Fibroblast of lung (primary cell): Measurements from ENCODE around the gene PLEKHN1. TPM values are rescaled to one million over a fixed set of nuclear protein-coding genes. Genes with fewer than 3 reads are reported as not detected.

Experiments used
- DNase-seq, 2 donors: peaks; one replicate each; pipeline versions ENCODE4 v3.0.0 to v3.0.0-alpha.2; 2010; ENCODE audit warnings: low read depth in 2 of 2
- H2AFZ ChIP-seq: 2 replicates; pipeline ENCODE4 v1.5.1; 2012; ENCODE audit warnings: low read length, control low read depth, inconsistent platforms
- H3K27ac ChIP-seq: 2 replicates; pipeline ENCODE4 v1.5.1; 2011; ENCODE audit warnings: low read length, control low read depth; ENCODE audit not compliant: insufficient read depth
- H3K27me3 ChIP-seq: 2 replicates; pipeline ENCODE4 v1.5.1; 2011; ENCODE audit warnings: mild to moderate bottlenecking, low read length; ENCODE audit not compliant: control insufficient read depth, insufficient read depth
- H3K36me3 ChIP-seq: 2 replicates; pipeline ENCODE4 v1.5.1; 2011; ENCODE audit warnings: low read length; ENCODE audit not compliant: control insufficient read depth, insufficient read depth
- H3K4me1 ChIP-seq: 2 replicates; pipeline ENCODE4 v1.5.1; 2011; ENCODE audit warnings: low read length; ENCODE audit not compliant: control insufficient read depth, insufficient read depth; ENCODE audit errors: extremely low read depth
- H3K4me2 ChIP-seq: 2 replicates; pipeline ENCODE4 v1.5.1; 2011; ENCODE audit warnings: low read length, control low read depth; ENCODE audit not compliant: insufficient read depth; ENCODE audit errors: extremely low read depth
- H3K4me3 ChIP-seq, 4 experiments: fragments of 200-600 bp in 1 of 4; sonication (generic) in 1 of 4; replicated peaks in 1 of 4; 2 replicates each; pipeline ENCODE4 v1.5.1; 2011 to 2016; ENCODE audit warnings: low read length in 4 of 4, low read depth in 3 of 4, mild to moderate bottlenecking in 3 of 4, control low read depth in 2 of 4, inconsistent platforms in 1 of 4, mixed read lengths in 1 of 4; ENCODE audit not compliant: insufficient read depth in 1 of 4; ENCODE audit errors: control extremely low read depth in 1 of 4
- H3K79me2 ChIP-seq: 2 replicates; pipeline ENCODE4 v1.5.1; 2012; ENCODE audit warnings: mild to moderate bottlenecking, low read length, inconsistent platforms; ENCODE audit not compliant: control insufficient read depth, insufficient read depth
- H3K9ac ChIP-seq: 2 replicates; pipeline ENCODE4 v1.5.1; 2011; ENCODE audit warnings: mild to moderate bottlenecking, low read length, control low read depth; ENCODE audit not compliant: insufficient read depth
- H3K9me3 ChIP-seq: 2 replicates; pipeline ENCODE4 v1.5.1; 2012; ENCODE audit warnings: low read depth, low read length; ENCODE audit not compliant: control insufficient read depth, insufficient read depth
- H4K20me1 ChIP-seq: 2 replicates; pipeline ENCODE4 v1.5.1; 2011; ENCODE audit warnings: low read length; ENCODE audit not compliant: control insufficient read depth, insufficient read depth; ENCODE audit errors: extremely low read depth
- EZH2 ChIP-seq: IDR thresholded peaks from 2 replicates; pipeline ENCODE4 v1.5.1; 2012; ENCODE audit warnings: low read length, control low read depth, mild to moderate bottlenecking; ENCODE audit errors: missing control alignments
- polyA plus RNA-seq, 2 donors: library from polyadenylated mRNA; depleted of rRNA in 1 of 2; stranded (reverse) in 1 of 2; unstranded in 1 of 2; fragments of >200 nt; gene quantifications; 2 replicates each; pipeline ENCODE4 v1.2.1, GENCODE V29; 2011 to 2012; ENCODE audit warnings: missing spikeins in 1 of 2
- total RNA-seq: library from RNA; depleted of rRNA; stranded (reverse); fragments of >200 nt; gene quantifications from 2 replicates; pipeline ENCODE4 v1.2.1, GENCODE V29; 2014
- TF ChIP-seq, protein P1 (sequence below), 2 donors: IDR thresholded peaks in 1 of 2; conservative IDR thresholded peaks in 1 of 2; 1 replicate in 1 of 2; 2 replicates in 1 of 2; pipeline ENCODE4 v1.5.1; 2011 to 2012; ENCODE audit warnings: low read length in 2 of 2, control low read depth in 1 of 2, inconsistent platforms in 1 of 2, low read depth in 1 of 2, mild to moderate bottlenecking in 1 of 2

The PLEKHN1 gene
- total and polyA plus RNA-seq, 2 donors (not counting 1 experiment from before 2014, with no cell fraction given), result 0.17 to 0.41 TPM

DNA sequence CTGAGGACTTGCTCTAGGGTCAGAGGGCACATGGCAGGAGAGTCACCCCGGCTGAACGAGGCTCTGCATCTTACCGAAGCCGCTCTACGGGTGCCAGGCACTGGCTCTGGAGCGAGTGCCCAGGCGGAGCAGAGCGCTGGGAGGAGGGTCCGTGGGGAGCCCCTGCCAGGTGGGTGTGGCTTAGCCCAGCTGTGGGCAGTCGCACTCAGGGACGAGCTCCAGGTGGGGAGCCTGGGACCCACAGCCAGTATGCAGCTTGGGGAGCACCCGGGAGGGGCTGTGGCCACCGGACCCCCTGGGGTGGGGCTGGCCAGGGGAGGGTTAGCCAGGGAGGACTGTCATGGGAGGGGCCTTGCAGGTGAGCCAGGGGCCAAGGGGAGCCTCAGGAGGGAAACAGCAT, 57.4 kb downstream of the PLEKHN1 start:
- Histone ChIP-seq H3K9me3 (no peaks in the 10 kb centered on the region), H3K4me1 (peaks cover 5% of the 10 kb centered on the region), H3K4me3 (no peak overlapping the region), H3K27me3 (no peaks in the 10 kb centered on the region), H3K9ac (no peak overlapping the region), H3K4me2 (no peak overlapping the region), H4K20me1 (no peaks in the 10 kb centered on the region), H3K27ac (no peak overlapping the region), H3K79me2 (no peaks in the 10 kb centered on the region), H3K36me3 (peaks cover 9% of the 10 kb centered on the region), H2AFZ (no peak overlapping the region)
- no peak for DNase-seq
- TF ChIP-seq, protein P1, sequence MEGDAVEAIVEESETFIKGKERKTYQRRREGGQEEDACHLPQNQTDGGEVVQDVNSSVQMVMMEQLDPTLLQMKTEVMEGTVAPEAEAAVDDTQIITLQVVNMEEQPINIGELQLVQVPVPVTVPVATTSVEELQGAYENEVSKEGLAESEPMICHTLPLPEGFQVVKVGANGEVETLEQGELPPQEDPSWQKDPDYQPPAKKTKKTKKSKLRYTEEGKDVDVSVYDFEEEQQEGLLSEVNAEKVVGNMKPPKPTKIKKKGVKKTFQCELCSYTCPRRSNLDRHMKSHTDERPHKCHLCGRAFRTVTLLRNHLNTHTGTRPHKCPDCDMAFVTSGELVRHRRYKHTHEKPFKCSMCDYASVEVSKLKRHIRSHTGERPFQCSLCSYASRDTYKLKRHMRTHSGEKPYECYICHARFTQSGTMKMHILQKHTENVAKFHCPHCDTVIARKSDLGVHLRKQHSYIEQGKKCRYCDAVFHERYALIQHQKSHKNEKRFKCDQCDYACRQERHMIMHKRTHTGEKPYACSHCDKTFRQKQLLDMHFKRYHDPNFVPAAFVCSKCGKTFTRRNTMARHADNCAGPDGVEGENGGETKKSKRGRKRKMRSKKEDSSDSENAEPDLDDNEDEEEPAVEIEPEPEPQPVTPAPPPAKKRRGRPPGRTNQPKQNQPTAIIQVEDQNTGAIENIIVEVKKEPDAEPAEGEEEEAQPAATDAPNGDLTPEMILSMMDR (conservative IDR thresholded peaks at IDR 0.05 in 1 of 2, IDR thresholded peaks at IDR 0.05 in 1 of 2; ENCODE audit: low read depth in 1 of 2, low read length in 2 of 2), result no peak
- TF ChIP-seq EZH2, result no peak

DNA sequence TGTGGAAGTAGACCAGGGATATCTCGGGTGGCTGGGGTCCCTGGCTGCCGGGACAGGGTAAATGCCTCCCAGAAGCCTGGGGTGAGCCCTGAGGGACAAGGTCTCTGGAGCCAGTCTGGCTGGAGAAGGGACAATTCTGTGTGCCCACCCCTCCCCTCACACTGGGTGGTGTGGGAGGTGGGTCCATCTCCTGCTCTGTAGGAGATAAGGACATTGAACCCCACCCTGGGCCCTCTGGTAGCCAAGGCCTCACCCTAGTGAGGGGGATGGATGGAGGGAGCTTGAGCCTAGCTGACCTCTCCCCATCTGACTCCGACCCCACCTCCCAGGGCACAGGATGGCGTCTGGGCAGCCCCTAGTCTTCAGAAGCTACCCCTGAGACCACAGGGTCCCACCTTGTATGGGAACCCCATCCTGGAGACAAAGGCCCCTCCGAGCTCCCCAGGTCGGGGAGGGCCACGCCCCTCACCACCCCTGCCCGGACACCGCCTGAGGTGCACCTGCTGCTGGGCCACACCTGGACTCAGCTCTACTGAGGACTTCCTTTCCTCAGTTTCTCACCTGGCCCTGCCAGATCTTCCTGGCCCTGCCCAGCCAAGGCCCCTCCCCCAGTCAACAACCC, 58.0 kb downstream of the PLEKHN1 start:
- Histone ChIP-seq H2AFZ (no peak overlapping the region), H3K79me2 (no peaks in the 10 kb centered on the region), H4K20me1 (no peaks in the 10 kb centered on the region)

DNA sequence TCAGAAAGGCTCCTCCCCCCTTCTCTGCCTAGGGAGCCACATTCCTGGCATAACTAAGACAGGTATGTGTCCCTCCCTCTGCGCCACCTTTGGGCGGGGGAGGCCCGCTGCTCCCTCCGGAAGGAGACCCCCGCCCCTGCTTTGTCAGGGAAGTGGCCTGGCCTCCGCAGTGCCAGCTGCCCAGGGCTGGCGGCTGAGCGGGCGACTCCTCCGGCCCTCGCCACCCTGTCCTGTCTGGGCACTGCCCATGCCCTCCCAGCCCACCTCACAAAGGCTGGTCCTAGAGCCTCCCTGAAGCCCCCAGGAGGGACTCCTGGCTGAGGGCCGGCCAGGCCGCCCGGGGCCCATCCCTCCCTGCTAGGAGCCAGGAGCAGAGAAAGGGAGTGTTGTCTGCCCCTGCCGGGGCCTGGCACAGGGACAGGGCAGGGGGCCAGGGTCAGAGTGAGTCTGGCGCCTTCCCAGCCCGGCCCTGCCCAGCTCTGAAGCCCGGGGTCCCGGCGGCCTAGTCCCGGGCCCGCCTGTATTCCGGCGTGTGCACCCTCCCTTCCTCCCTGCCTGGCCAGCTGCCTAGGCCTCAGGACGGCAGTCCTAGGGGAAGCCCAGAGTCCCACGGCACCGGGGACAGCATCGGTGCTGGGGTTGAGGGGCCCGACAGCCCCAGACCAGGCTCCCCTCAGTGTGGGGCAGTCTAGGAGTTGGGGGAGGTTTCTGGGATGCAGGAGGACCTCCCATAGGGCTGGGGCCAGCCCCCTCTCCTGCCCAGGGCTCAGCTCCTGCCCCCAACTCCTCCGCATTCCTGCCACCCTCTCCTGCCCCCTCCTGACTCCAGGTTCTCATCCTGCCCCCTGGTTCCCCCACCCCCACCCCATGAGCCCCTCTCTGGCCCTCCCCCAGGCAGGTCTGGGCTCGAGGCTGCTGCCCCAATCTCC, 58.8 kb downstream of the PLEKHN1 start:
- DNase-seq, result peak in 1 of 2 donors; percentile 73
- no peak overlapping the region for H3K4me2 ChIP-seq
- no peaks in the 10 kb centered on the region for H3K9me3 ChIP-seq
- H4K20me1 ChIP-seq, result no peaks in the 10 kb centered on the region
- TF ChIP-seq, protein P1 (conservative IDR thresholded peaks at IDR 0.05 in 1 of 2, IDR thresholded peaks at IDR 0.05 in 1 of 2; ENCODE audit: low read depth in 1 of 2, low read length in 2 of 2), result no peak
- TF ChIP-seq EZH2, result no peak
- H3K27ac ChIP-seq, result no peak overlapping the region
- no peak overlapping the region for H3K4me3 ChIP-seq
- no peak overlapping the region for H2AFZ ChIP-seq
- H3K27me3 ChIP-seq, result no peaks in the 10 kb centered on the region
- H3K9ac ChIP-seq, result no peak overlapping the region
- peaks cover 9% of the 10 kb centered on the region for H3K36me3 ChIP-seq
- H3K4me1 ChIP-seq, result peaks cover 5% of the 10 kb centered on the region
- H3K79me2 ChIP-seq, result no peaks in the 10 kb centered on the region

More for the DNA sequence above, 58.0 kb downstream of the PLEKHN1 start:
- no peak overlapping the region for H3K9ac ChIP-seq
- TF ChIP-seq, protein P1 (conservative IDR thresholded peaks at IDR 0.05 in 1 of 2, IDR thresholded peaks at IDR 0.05 in 1 of 2; ENCODE audit: low read depth in 1 of 2, low read length in 2 of 2), result no peak
- TF ChIP-seq EZH2, result no peak
- H3K4me2 ChIP-seq, result no peak overlapping the region
- H3K27me3 ChIP-seq, result no peaks in the 10 kb centered on the region
- H3K4me1 ChIP-seq, result peaks cover 5% of the 10 kb centered on the region
- DNase-seq, result no peak
- H3K4me3 ChIP-seq, result no peak overlapping the region
- H3K27ac ChIP-seq, result no peak overlapping the region
- H3K36me3 ChIP-seq, result peaks cover 9% of the 10 kb centered on the region
- no peaks in the 10 kb centered on the region for H3K9me3 ChIP-seq
